ENCODE results near the gene DPF1. TPM values are rescaled to one million over a fixed set of nuclear protein-coding genes. Genes with fewer than 3 reads are reported as not detected.

DPF1 gene
- total RNA-seq, 1 donor from 2014 or later = 2.4 TPM

GRCh38 chr19:38252941-38253691 lies 29.1 kb upstream of the DPF1 start:
- Mint-ChIP-seq H3K4me1 (ENCODE audit: low read depth) (peaks cover 67% of the 10 kb centered on the region), H3K4me3 (ENCODE audit: unreplicated experiment) (peak overlapping the region; percentile 64), H3K9me3 (ENCODE audit: low read depth) (no peaks in the 10 kb centered on the region), H3K27me3 (ENCODE audit: low read depth) (no peaks in the 10 kb centered on the region), H3K36me3 (ENCODE audit: low read depth) (peaks cover 7% of the 10 kb centered on the region), H3K27ac (ENCODE audit: unreplicated experiment) (peak overlapping the region; percentile 95)
- DNase-seq (ENCODE audit: low spot score) = no peak
- TF ChIP-seq CTCF (IDR thresholded peaks at IDR 0.05) = no peak

GRCh38 chr19:38252385-38252784 lies 28.4 kb upstream of the DPF1 start:
- H3K27ac Mint-ChIP-seq (ENCODE audit: unreplicated experiment) = peak overlapping the region; percentile 95
- DNase-seq (ENCODE audit: low spot score) = no peak
- H3K9me3 Mint-ChIP-seq (ENCODE audit: low read depth) = no peaks in the 10 kb centered on the region
- TF ChIP-seq CTCF (IDR thresholded peaks at IDR 0.05) = no peak
- H3K36me3 Mint-ChIP-seq (ENCODE audit: low read depth) = peaks cover 7% of the 10 kb centered on the region
- H3K4me3 Mint-ChIP-seq (ENCODE audit: unreplicated experiment) = peak overlapping the region; percentile 64
- H3K27me3 Mint-ChIP-seq (ENCODE audit: low read depth) = no peaks in the 10 kb centered on the region
- peaks cover 70% of the 10 kb centered on the region for H3K4me1 Mint-ChIP-seq (ENCODE audit: low read depth)

GRCh38 chr19:38251564-38252051 lies 27.6 kb upstream of the DPF1 start:
- DNase-seq (ENCODE audit: low spot score) = no peak
- Mint-ChIP-seq H3K4me3 (ENCODE audit: unreplicated experiment) (peak overlapping the region; percentile 64), H3K36me3 (ENCODE audit: low read depth) (peaks cover 7% of the 10 kb centered on the region), H3K4me1 (ENCODE audit: low read depth) (peaks cover 73% of the 10 kb centered on the region), H3K27me3 (ENCODE audit: low read depth) (no peaks in the 10 kb centered on the region), H3K27ac (ENCODE audit: unreplicated experiment) (peak overlapping the region; percentile 95), H3K9me3 (ENCODE audit: low read depth) (no peaks in the 10 kb centered on the region)
- no peak for TF ChIP-seq CTCF (IDR thresholded peaks at IDR 0.05)

- peak overlapping the region; percentile 95 for H3K27ac Mint-ChIP-seq (ENCODE audit: unreplicated experiment)
- H3K36me3 Mint-ChIP-seq (ENCODE audit: low read depth) = peaks cover 7% of the 10 kb centered on the region
- peak overlapping the region; percentile 64 for H3K4me3 Mint-ChIP-seq (ENCODE audit: unreplicated experiment)
- no peak for TF ChIP-seq CTCF (IDR thresholded peaks at IDR 0.05)
- H3K9me3 Mint-ChIP-seq (ENCODE audit: low read depth) = no peaks in the 10 kb centered on the region
- no peaks in the 10 kb centered on the region for H3K27me3 Mint-ChIP-seq (ENCODE audit: low read depth)
- DNase-seq (ENCODE audit: low spot score) = no peak
- H3K4me1 Mint-ChIP-seq (ENCODE audit: low read depth) = peaks cover 78% of the 10 kb centered on the region
Measured at GRCh38 chr19:38250821-38251563, 27.0 kb upstream of the DPF1 start.

GRCh38 chr19:38250428-38250820 lies 26.4 kb upstream of the DPF1 start:
- H3K4me3 Mint-ChIP-seq (ENCODE audit: unreplicated experiment) = peak overlapping the region; percentile 64
- H3K9me3 Mint-ChIP-seq (ENCODE audit: low read depth) = no peaks in the 10 kb centered on the region
- peak overlapping the region; percentile 95 for H3K27ac Mint-ChIP-seq (ENCODE audit: unreplicated experiment)
- TF ChIP-seq CTCF (IDR thresholded peaks at IDR 0.05) = no peak
- no peak for DNase-seq (ENCODE audit: low spot score)
- peaks cover 7% of the 10 kb centered on the region for H3K36me3 Mint-ChIP-seq (ENCODE audit: low read depth)
- H3K27me3 Mint-ChIP-seq (ENCODE audit: low read depth) = no peaks in the 10 kb centered on the region
- H3K4me1 Mint-ChIP-seq (ENCODE audit: low read depth) = peaks cover 80% of the 10 kb centered on the region
